Activated T-helper 2 cell treated with anti-CD3 and anti-CD28 coated beads, Interferon-gamma antibody, Interleukin-2, Interleukin-4, amounts not matched to agents 10 μg/mL and 5 μg/mL and 100 μg/mL, durations not matched to agents 14 hours and 24 hours and 36 hours (primary cell): ENCODE results near the gene STX7. TPM values are rescaled to one million over a fixed set of nuclear protein-coding genes. Genes with fewer than 3 reads are reported as not detected.

Source experiments
- DNase-seq: peaks from one replicate; pipeline ENCODE4 v3.0.0; 2021; ENCODE audit warnings: low spot score
- H3K27ac Mint-ChIP-seq: one replicate; pipeline ENCODE4 v1.8.0; 2021; ENCODE audit warnings: mixed read lengths
- H3K27me3 Mint-ChIP-seq: one replicate; pipeline ENCODE4 v1.8.0; 2021; ENCODE audit warnings: low read depth, mixed read lengths
- H3K36me3 Mint-ChIP-seq: one replicate; pipeline ENCODE4 v1.8.0; 2021; ENCODE audit warnings: low read depth, mixed read lengths
- H3K4me1 Mint-ChIP-seq: one replicate; pipeline ENCODE4 v1.8.0; 2021; ENCODE audit warnings: low read depth, mixed read lengths
- H3K4me3 Mint-ChIP-seq: one replicate; pipeline ENCODE4 v1.8.0; 2021; ENCODE audit warnings: low read depth, mild to moderate bottlenecking, moderate library complexity, mixed read lengths
- H3K9me3 Mint-ChIP-seq: one replicate; pipeline ENCODE4 v1.8.0; 2021; ENCODE audit warnings: mixed read lengths
- intact Hi-C: fragments of 100-400 bp; cut with micrococcal nuclease; formaldehyde crosslinking; loops from one replicate; pipeline ENCODE4 v1.15.1; 2023
- total RNA-seq: library from RNA; stranded (reverse); gene quantifications from 2 replicates; pipeline ENCODE4 v1.2.3, GENCODE V29; 2022

Gene STX7
- total RNA-seq, 1 donor from 2014 or later: 18.9 TPM

GRCh38 chr6:132483779-132484679 lies 28.9 kb downstream of the STX7 start:
- H3K36me3 Mint-ChIP-seq: no peaks in the 10 kb centered on the region
- H3K4me3 Mint-ChIP-seq: no peak overlapping the region
- peaks cover 16% of the 10 kb centered on the region for H3K4me1 Mint-ChIP-seq
- H3K9me3 Mint-ChIP-seq: no peaks in the 10 kb centered on the region
- no peak overlapping the region for H3K27ac Mint-ChIP-seq
- peak; percentile 15 for DNase-seq
- H3K27me3 Mint-ChIP-seq: peaks cover 4% of the 10 kb centered on the region
- intact Hi-C loops: loop anchor here (1.0 to 10.0 kb wide), 4 partner anchors 82 to 569 kb away; partner anchors contain the start of gene MOXD1

- Mint-ChIP-seq H3K27ac (no peak overlapping the region), H3K9me3 (no peaks in the 10 kb centered on the region), H3K27me3 (peaks cover 4% of the 10 kb centered on the region), H3K4me1 (peaks cover 9% of the 10 kb centered on the region), H3K36me3 (no peaks in the 10 kb centered on the region), H3K4me3 (no peak overlapping the region)
- intact Hi-C loops: loop anchor here (5.0 to 10.0 kb wide), 2 partner anchors 80 to 568 kb away; partner anchors contain the start of gene MOXD1
- DNase-seq: no peak
Measured at GRCh38 chr6:132482581-132482980, 30.3 kb downstream of the STX7 start.

GRCh38 chr6:132481189-132481588 lies 31.7 kb downstream of the STX7 start:
- Mint-ChIP-seq H3K36me3 (no peaks in the 10 kb centered on the region), H3K27ac (no peak overlapping the region), H3K4me3 (no peak overlapping the region), H3K4me1 (peaks cover 8% of the 10 kb centered on the region), H3K27me3 (peaks cover 4% of the 10 kb centered on the region), H3K9me3 (no peaks in the 10 kb centered on the region)
- intact Hi-C loops: loop anchor here (5.0 to 10.0 kb wide), 2 partner anchors 79 to 566 kb away; partner anchors contain the start of gene MOXD1
- DNase-seq: no peak

DNA sequence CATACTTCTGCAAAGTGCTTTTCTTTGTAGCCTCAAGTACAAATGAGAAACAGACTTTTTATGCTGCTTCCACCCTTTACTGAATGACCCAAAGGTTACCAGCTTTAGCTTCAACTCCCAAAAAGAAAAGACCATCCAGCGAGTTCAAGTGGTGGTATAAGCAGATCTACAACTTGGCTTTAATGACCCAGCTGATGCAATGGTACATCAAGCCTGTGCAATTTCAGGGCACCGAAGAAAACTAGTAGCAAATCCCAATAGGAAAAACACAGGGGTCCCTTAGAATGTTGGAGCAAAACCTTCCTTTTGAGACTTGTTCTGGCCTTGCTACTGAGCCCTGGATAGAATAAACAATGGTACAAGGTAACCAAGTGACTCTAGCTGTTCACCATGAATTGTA lies 33.8 kb downstream of the STX7 start:
- Mint-ChIP-seq H3K27ac (no peak overlapping the region), H3K4me3 (no peak overlapping the region), H3K9me3 (no peaks in the 10 kb centered on the region), H3K36me3 (no peaks in the 10 kb centered on the region), H3K27me3 (no peaks in the 10 kb centered on the region), H3K4me1 (peaks cover 8% of the 10 kb centered on the region)
- intact Hi-C loops: no loop called here
- DNase-seq: no peak

DNA sequence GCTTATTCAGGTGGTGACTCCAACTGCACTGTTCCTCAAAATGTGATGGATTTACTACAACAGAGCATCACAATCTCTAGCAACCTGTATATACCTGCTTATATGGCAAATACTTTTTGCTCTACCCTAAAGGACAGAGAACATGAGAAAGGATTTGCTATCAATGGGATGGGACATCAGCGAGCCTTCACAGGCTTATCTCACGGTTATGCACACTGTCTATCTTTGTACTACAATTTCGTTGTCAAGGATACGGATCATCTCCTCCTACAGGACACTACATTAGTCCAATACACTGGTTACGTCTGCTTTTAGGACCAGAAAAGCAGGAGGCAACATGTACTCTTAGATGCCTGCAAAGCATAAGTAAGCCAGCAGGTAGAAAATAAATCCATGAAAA lies 34.2 kb downstream of the STX7 start:
- Mint-ChIP-seq H3K9me3 (no peaks in the 10 kb centered on the region), H3K36me3 (no peaks in the 10 kb centered on the region), H3K4me3 (no peak overlapping the region), H3K27me3 (no peaks in the 10 kb centered on the region), H3K27ac (no peak overlapping the region), H3K4me1 (peaks cover 6% of the 10 kb centered on the region)
- intact Hi-C loops: no loop called here
- DNase-seq: no peak

- Mint-ChIP-seq H3K4me3 (no peak overlapping the region), H3K27me3 (no peaks in the 10 kb centered on the region), H3K27ac (no peak overlapping the region), H3K36me3 (no peaks in the 10 kb centered on the region), H3K9me3 (no peaks in the 10 kb centered on the region), H3K4me1 (peaks cover 6% of the 10 kb centered on the region)
- intact Hi-C loops: no loop called here
- no peak for DNase-seq
Measured at GRCh38 chr6:132478266-132478665, 34.6 kb downstream of the STX7 start.

GRCh38 chr6:132476688-132477087 lies 36.2 kb downstream of the STX7 start:
- Mint-ChIP-seq H3K27me3 (no peaks in the 10 kb centered on the region), H3K36me3 (no peaks in the 10 kb centered on the region), H3K4me1 (peaks cover 6% of the 10 kb centered on the region), H3K9me3 (no peaks in the 10 kb centered on the region), H3K27ac (no peak overlapping the region), H3K4me3 (no peak overlapping the region)
- no peak for DNase-seq
- intact Hi-C loops: no loop called here

DNA sequence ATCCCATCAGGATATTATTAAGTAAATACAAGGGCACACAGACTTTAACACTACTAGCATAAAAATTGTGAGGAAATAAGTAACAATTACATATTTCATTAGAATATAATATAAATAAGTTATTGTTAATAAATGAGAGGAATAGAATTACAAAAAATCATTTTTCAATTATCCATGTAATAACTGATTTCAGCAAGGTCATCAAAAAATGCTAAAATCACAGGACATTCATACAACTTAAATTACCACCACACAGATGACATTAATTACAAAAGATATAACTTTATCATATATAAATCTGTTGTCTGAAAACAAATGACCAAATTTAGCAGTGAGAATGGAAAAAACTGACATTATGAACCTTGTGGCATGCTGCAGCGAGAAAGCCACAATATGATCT lies 37.0 kb downstream of the STX7 start:
- DNase-seq: no peak
- Mint-ChIP-seq H3K4me3 (no peak overlapping the region), H3K9me3 (no peaks in the 10 kb centered on the region), H3K27ac (no peak overlapping the region), H3K27me3 (no peaks in the 10 kb centered on the region), H3K36me3 (no peaks in the 10 kb centered on the region), H3K4me1 (peaks cover under 1% of the 10 kb centered on the region)
- intact Hi-C loops: no loop called here

GRCh38 chr6:132471787-132472186 lies 41.1 kb downstream of the STX7 start:
- Mint-ChIP-seq H3K4me1 (no peaks in the 10 kb centered on the region), H3K9me3 (no peaks in the 10 kb centered on the region), H3K27me3 (no peaks in the 10 kb centered on the region), H3K4me3 (no peak overlapping the region), H3K36me3 (peaks cover 2% of the 10 kb centered on the region), H3K27ac (no peak overlapping the region)
- DNase-seq: no peak
- intact Hi-C loops: no loop called here

GRCh38 chr6:132466952-132467351 lies 46.0 kb downstream of the STX7 start:
- intact Hi-C loops: loop anchor here (5.0 kb wide), 1 partner anchor 100 kb away; no protein-coding TSS in a partner anchor
- no peaks in the 10 kb centered on the region for H3K9me3 Mint-ChIP-seq
- H3K4me3 Mint-ChIP-seq: no peak overlapping the region
- H3K27me3 Mint-ChIP-seq: no peaks in the 10 kb centered on the region
- H3K4me1 Mint-ChIP-seq: no peaks in the 10 kb centered on the region
- peaks cover 12% of the 10 kb centered on the region for H3K36me3 Mint-ChIP-seq
- no peak for DNase-seq
- no peak overlapping the region for H3K27ac Mint-ChIP-seq

DNA sequence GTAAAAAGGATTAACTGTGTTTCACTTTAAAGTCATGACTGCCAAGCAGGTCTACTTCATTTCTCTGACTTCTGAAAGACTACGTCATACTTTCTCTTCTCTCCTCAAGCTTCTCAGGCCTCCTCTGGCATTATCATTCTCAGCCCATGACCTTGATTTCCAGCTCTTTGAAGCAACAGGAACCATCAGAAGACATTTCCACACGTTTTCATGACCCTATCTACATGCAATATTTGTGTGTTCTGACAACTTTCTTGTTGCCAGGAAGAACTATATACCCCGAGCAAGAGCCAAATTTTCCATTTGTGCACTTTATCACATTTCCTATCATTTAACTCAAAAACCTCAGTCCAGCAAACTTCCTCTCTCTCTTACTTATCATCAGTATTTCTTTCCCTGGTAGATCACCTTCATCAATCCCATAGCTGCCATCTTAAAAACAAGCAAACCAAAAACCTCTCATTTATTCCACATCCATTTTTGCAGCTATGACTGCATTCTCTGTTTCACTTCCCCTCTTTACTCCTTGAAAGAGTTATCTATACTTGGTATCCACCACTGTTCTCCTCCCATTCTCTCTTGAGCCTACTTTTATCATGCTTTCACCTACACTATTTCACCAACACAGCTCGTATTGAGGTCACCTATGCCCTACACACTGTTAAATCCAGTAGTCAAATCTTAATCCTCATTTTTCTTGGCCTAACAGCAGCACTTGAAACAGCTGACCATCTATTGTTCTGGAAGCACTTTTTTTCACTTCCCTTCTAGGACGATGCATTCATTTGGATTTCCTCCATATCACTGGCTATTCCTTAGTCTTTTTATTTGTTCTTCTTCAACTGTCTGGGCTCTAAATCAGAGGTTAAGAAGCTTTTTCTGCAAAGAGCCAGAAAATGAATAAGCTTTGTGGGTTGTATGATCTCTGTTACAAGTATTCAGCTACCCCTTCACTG lies 47.1 kb downstream of the STX7 start:
- no peak for DNase-seq
- intact Hi-C loops: loop anchor here (5.0 kb wide), 1 partner anchor 99 kb away; no protein-coding TSS in a partner anchor
- no peaks in the 10 kb centered on the region for H3K27me3 Mint-ChIP-seq
- no peaks in the 10 kb centered on the region for H3K4me1 Mint-ChIP-seq
- H3K27ac Mint-ChIP-seq: no peak overlapping the region
- peaks cover 16% of the 10 kb centered on the region for H3K36me3 Mint-ChIP-seq
- no peaks in the 10 kb centered on the region for H3K9me3 Mint-ChIP-seq
- no peak overlapping the region for H3K4me3 Mint-ChIP-seq

- no peaks in the 10 kb centered on the region for H3K27me3 Mint-ChIP-seq
- no peak overlapping the region for H3K27ac Mint-ChIP-seq
- H3K36me3 Mint-ChIP-seq: peaks cover 19% of the 10 kb centered on the region
- no peaks in the 10 kb centered on the region for H3K9me3 Mint-ChIP-seq
- intact Hi-C loops: loop anchor here (5.0 kb wide), 1 partner anchor 97 kb away; no protein-coding TSS in a partner anchor
- DNase-seq: no peak
- H3K4me3 Mint-ChIP-seq: no peak overlapping the region
- H3K4me1 Mint-ChIP-seq: no peaks in the 10 kb centered on the region
Measured at GRCh38 chr6:132464538-132465256, 48.2 kb downstream of the STX7 start.
